ENCODE data around the gene USP40.

- TF ChIP-seq CTCF (IDR thresholded peaks at IDR 0.05; ENCODE audit: insufficient read depth, low read length, poor library complexity, severe bottlenecking) (no peak), EZH2phosphoT487 (conservative IDR thresholded peaks at IDR 0.05; ENCODE audit: low read length) (no peak)
Observed at GRCh38 chr2:233477548-233478433, 88.8 kb downstream of the USP40 start.
